ENCODE results near the gene MAEA. TPM values are rescaled to one million over a fixed set of nuclear protein-coding genes. Genes with fewer than 3 reads are reported as not detected.

The MAEA gene
- polyA plus RNA-seq, 3 donors = 84.5 to 90.2 (median 88.5) TPM

GRCh38 chr4:1297456-1298325, 8.0 kb downstream of the MAEA start:
- DNase-seq = no peak

- DNase-seq = no peak
Measured at GRCh38 chr4:1298461-1298860, 8.8 kb downstream of the MAEA start.

DNA sequence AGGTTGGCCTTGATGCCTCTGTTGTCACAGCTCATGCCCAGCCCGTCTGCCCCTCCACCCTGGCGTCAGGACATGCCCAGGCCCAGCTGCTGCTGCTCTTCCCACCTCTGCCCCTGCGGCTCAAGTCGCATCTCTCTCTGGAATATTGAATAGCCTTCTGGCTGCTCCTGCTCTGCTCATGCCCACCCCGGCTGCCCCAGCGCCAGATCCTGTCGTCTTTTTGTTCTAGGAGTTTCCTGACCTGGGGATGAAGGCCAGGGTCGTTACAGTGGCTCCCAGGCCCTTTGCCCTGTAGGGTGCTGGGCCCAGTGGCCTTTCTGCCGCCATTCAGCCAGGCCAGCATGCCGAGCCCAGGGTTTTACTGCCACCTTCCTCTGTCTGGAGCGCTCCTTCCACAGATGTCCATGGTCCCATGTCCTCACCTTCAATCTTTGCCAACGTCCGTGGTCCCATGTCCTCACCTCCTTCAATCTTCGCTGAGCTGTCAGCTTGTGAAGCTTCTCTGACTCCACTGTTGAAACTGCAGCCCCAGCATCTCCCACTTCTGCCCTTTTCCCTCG, 9.7 kb downstream of the MAEA start:
- DNase-seq = no peak

GRCh38 chr4:1300466-1301455, 11.1 kb downstream of the MAEA start:
- no peak for DNase-seq

GRCh38 chr4:1302159-1302558, 12.5 kb downstream of the MAEA start:
- DNase-seq = no peak

GRCh38 chr4:1305261-1305711, 15.6 kb downstream of the MAEA start:
- DNase-seq = no peak

DNA sequence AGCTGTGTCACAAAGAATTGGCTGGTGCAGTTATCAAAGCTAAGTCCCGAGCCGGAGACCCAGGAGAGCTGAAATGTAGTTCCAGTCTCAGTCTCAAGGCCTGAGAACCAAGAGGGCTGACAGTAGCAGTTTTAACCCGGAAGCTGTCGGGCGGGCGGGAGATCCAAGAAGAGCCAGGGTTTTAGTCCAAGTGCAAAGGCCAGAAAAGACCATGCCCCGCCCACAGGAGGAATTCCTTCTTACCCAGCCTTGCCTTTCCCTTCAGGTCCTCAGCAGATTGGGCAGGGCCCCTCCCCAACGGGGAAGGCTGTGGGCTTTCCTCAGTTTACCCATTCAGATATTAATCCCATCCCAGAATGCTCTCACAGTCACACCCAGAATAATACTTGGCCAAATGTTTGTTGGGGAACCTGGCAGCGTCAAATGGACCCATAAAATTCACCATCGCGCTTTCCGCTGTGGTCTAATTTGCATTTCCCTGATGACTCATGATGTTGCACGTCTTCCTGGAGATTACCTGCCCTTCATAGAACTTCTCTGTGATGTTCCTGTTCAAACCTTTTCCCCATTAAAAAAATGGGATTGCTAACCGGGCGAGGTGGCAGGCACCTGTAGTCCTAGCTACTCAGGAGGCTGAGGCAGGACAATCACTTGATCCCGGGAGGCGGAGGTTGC, 16.2 kb downstream of the MAEA start:
- no peak for DNase-seq

- no peak for DNase-seq
Measured at GRCh38 chr4:1307951-1308735, 18.5 kb downstream of the MAEA start.

- DNase-seq = peak; percentile 96
Measured at GRCh38 chr4:1309261-1310010, 19.7 kb downstream of the MAEA start.

DNA sequence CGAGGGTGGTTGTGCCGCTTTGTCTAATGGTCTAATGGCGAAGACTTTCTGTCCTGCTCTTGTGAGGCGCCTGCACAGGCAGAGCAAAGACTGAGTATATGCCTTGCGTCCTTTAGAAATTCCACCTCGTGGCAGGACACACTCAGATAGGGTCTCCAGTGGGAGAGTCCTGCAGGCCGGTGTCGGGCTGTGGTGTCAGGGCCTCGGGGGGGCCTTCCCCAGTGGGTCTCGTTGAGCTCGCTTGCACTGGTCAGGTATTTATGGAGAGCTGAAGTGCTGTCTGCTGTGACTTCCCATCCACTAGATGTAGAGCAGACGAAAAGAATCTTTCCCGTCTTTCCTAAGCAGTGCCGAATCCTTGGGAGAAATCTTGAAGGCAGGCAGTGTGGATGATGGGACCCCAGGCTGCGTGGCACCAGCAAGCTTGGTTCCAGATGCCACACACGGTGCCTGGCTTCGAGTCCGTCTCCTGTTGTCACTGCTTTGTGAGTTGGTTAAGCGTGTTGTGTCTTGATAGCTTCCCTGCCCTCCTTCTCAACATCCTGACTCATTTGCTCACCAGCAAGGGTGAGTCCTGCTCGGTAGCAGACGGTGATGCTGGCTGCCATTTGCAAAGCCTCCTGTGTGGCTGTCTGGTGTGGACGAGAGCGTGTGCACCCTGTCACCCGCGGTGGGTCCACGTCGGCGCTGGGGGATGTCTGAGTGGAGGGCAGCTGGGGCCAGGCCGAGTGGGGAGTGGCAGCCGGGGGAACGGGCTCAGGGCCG, 20.5 kb downstream of the MAEA start:
- DNase-seq = no peak

DNA sequence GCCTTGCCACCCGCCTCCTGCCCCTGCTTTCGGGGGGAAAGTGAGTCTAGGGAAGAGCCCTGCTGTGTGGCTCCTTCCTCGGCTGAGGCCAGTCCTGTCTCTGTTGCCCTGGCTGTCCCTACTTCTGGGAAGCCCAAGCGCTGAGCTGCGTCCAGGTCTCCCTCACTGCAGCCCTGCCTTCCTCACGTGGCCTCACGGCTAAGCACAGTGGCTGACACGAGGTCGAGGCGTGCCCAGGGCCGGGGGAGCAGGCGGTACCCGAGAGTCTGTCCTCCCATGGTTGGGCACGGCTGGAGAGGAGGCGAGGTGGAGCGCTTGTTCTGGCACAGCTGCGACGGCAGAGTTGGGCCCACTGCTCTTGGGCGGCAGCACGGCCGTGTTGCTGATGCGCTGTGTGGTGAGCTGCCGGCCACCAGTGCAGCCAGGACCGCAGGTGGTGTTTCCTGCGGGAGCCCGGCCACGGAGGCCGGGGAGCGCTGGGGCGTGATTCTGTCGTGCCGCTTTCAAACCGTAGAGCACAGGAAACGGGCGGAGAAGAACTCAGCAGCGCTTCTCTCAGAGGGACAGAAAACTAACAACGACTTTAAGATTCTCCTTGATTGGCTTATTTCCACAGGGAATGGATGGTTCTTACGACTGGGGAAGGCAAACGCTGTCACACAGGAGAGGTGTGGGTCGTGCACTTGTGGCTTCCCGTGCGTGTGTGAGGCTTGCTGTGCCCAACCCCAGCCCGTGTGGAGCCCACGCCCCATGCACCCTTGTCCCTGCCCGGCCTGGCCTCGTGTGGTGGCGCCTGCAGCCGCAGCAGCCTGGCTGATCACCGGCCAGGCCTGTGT, 21.3 kb downstream of the MAEA start:
- no peak for DNase-seq

DNA sequence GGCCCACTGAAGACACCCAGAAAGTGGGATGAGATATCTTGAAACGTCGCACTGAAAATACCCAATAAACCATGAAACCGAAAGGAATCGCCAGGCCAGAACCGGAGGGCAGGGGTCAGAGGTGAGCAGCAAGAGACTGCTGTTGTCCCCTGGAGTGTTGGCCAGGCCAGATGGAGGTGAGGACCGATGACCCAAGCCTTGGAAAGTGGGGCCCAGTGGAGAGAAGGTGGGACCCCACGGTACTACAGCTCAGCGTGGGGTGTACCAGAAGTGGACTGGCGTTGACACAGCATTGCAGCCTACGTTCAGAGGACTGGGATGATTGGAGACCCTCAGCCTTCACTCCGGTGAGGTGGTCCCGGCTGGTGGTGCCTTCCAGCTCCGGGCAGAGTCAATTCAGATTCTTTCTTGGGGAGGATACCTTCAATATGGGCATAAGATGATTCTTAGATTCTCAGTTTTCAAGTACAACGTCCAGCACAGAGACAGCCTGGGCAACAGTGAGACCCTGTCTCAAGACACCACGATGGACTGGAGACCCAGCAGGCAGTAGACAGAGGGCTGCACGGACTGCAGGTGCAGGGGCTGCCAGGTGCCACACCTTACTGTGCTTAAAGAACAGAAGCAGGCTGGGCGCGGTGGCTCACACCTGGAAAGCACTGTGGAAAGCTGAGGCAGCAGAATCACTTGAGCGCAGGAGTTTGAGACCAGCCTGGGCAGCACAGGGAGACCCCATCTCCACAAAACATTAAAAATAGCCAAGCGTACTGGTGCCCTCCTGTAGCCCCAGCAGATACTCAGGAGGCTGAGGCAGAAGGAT, 23.3 kb downstream of the MAEA start:
- no peak for DNase-seq

- no peak for DNase-seq
Measured at GRCh38 chr4:1315306-1315705, 25.6 kb downstream of the MAEA start.

DNA sequence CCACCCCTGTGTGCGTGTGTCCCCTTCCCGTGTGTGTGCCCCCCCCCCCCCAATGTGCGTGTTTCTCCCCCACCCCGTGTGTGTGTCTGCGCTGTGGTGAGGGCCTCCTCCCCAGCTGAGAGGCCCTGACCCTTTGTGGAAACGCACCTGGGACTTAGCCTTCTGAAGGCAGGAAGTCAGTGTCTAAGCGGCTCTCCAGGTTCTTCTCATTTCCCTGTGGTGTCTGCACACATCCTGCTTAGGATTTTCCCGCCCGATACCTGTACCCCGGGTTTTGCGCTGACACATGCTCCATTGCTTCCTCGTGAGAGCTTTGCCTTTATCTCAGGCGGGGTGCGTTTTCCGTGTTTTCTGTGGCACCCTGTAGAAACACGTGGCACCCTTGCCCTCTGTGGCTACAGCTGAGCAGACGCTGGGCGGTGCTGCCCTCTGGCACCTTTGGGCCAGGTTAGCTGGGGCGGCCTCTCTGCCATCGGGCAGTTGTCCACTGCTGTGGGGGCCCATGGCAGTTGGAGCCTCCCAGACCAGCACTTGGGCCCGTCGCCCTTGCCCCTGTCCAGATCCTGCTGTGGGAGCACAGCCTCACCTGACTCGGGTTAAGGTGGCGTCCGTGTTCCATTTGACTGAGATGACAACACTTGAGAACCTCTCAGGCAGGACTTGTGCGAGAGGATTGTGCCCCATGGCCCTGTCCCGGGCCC, 26.3 kb downstream of the MAEA start:
- DNase-seq = no peak

- no peak for DNase-seq
Measured at GRCh38 chr4:1316537-1317168, 27.0 kb downstream of the MAEA start.
